Measurements from ENCODE around the gene CAT.

CAT gene

DNA sequence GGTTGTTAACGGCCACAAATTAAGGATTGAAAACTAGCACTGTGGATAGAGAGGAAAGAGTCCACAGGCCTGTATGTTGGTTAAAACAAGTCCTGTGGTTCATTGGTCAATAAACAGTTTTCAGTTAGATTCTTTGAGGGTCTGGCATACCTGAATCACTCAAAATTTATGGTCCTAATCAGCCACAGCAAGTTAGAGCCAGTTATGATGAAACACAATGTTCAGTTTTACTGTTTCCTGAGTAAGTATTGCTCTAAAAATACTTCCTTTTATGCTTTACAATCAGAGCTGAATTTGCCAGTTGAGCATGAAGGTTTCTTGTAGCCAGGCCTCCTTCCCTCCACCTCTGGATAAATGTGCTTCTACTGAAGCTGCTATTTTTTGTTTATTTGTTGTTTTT, 12.9 kb upstream of the CAT start:
- DNase-seq, result no peak

DNA sequence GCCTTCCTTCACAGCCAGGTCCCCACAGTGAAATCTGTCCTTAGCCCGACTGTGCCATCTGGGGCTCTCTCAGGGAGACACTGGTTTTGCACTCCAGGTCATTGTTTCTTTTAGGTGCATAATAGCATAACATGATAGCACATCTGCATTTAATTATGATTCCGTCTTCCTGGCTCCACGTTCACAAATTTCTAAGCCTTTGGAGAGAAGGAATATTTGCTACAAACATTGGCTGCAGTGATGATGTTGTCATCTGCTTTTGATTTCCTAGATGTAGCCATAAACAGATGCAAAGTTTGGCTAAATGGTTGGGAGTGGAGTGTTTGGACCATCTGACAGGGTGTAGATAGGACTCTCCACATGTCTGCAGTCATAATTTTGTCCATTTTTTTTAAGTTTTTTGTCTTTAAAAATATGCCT, 12.0 kb upstream of the CAT start:
- DNase-seq, result no peak

DNA sequence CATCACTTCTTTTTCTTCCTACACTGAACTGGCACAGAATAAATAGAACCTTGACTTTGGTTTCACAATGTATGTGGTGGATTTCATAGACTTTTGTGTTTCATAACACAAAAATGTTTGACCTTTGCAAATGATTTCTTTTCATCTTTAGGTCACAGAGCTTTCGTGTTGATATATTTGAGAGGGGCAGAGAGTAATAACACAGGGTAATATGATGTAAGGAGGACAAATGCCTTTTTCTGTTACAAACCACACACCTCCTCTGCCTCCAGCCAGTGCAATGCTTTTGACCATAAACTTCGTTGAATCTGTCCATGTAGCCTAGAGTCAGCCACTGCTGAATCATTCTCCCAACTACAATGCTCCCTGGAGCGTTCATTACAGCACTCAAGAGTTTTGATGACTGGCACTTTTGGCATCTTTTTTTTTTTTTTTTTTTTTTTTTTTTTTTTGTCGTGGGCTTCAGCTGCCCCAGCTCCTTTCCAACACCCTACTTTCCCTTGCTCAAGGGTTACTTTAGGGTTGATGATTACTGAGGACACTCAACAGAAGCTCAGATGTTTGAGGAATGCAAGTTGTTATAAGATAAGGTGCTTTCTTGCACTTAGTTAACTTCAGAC, 11.4 kb upstream of the CAT start:
- DNase-seq, result no peak

DNA sequence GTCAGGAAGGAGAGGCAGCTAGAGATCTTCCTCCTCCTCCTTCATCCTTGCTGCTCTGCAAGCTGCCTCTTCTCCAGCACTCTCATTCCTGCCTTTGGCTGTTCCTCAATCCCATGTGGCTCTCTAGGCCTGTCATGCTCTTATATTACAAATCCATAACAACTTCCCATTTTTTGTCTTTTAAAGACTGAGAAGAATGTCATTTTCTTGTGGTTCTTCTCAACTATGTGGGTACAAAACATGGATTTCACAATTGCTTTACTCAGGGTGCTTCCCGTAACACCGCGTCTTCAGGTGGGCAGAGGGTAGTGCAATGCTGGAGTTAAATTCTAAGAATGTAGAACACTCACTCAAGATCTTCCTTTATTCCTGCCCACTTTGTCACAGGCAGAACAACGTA, 6.8 kb upstream of the CAT start:
- no peak for DNase-seq

DNA sequence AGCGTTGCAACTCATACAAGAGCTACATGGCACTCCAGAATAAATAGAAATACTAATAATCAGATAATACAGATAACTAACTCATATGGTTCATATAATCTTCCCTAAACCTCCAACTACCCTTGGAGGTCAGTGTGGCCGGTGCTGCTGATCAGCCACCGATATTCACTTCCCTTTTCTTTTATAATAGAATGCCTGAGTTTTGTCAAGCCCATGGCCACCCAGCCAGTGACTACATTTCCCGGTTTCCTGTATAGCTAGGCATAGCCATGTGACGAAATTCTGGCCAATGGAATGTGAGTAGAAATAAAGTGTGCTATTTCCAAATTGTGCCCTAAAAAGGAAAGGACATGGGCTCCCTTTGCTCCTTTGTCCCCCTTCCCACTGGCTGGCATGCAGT, 5.9 kb upstream of the CAT start:
- DNase-seq, result no peak

DNA sequence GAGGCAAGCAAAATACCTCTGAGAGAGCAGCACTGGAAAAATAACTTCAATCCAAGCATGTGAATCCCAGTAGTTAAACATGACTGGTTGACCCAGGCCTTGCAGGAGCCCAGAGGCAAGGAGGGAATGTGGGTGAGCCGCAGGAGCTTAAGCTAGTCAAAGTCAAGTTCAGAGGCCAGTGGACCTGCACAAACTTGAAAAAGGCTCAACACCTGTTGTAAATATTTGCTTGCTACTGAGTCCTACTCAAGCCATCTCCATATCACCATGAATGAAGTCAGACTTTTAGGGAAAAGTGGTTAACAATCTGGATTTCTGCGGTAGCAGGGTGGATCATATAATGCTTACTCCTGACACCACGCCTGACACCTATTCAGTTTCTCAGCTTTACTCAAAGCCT, 4.8 kb upstream of the CAT start:
- DNase-seq, result no peak

DNA sequence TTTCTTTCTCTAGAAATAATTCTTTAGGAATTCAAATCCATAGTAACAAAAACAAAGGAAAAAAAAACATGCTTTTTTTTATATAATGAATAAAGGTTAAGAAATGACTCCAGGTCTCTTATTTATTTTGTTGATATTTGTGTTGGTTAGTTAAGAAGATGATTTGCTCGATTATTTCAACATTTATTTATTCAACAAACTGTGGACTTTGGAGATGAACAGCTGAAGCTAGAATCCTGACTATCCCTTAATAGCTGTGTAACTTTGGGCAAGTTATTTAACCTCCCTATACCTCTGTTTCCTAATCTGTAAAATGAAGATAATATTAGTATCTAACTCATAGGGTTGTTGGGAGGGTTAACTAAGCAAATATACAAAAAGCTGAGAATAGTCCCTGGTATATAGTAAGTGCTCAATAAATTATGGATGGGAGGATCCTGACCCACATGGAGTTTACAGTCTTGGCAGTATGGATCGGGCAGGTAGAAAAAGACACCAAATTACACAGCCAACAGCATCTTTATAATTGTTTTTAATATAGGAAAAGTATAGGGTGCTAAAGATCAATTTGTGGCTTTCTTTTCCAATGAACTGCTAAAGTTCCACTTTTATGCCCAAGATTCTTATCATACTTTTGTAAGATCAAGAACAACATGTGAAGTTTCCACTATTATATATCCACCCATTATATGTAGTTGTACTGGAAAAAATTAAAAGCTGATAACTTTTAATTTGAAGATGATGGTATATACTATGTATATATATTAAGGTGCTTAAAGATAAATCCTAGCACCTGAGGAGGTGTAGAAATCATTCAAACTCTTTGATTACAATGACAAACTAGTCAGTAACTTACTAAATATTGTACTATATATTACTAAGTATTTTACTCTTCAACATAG, 1.3 kb upstream of the CAT start:
- no peak for DNase-seq

DNA sequence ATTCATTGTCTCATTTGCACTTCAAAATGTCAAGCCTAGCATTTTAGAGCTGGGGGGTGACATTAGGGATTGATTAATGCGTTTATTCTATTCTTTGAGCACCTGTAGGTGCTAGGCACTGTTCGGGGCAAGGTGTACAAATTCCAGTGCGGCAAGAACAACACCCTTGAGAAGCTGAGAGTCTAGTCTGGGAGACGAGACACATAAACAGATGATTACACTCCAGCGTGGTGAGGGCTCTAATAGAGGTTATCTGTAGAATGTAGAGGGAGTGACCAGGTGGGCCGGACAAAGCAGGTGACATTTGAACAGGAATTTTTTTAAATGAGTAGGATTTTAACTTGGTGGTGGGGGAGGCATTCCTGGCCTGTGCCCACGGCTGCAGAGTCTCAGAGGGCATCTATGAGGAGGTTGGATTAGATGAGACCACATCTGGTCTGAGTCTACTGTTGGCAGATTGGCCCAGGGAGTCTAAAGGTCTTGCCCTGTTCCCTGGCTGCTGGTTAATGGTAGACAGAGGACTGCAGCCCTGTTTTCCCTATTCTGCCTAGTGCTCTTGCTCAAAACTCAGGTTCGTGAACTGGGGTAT, 970 bp downstream of the CAT start:
- DNase-seq, result no peak

DNA sequence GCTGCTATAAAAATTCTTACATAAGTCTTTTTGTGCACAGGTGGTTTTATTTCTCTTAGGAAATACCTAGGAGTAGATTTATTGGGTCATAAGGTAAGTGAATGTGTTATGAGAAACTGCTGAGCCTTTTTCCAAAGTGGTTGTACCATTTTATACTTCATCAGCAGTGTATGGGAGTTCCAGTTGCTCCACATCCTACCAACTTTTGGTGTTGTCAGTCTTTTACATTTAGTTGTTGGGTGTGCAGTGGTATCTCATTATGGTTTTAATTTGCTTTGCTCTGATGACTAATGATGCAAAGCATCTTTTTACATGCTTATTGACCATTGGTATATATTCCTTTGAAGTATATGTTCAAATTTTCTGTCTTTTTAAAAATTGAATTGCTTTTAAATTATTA, 3.1 kb downstream of the CAT start:
- DNase-seq, result no peak

DNA sequence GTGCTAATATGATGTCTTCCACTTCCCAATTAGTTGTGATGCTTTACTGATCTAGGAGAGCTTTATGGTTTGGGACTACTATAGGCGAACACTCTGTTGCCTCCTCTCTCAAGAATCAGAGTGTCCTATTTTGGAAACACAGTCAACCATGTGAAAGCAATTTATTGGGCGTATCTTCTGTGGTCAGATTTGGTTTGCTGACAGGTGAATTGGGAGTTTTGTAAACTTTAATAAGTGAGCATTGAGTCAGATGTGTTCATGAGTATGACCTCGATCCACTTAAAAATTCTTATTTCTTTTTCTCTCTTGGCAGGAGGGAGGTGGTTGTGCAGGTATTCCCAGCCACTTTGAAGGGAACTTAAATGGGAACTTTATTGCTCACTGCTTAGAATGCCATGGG, 4.4 kb downstream of the CAT start:
- no peak for DNase-seq

DNA sequence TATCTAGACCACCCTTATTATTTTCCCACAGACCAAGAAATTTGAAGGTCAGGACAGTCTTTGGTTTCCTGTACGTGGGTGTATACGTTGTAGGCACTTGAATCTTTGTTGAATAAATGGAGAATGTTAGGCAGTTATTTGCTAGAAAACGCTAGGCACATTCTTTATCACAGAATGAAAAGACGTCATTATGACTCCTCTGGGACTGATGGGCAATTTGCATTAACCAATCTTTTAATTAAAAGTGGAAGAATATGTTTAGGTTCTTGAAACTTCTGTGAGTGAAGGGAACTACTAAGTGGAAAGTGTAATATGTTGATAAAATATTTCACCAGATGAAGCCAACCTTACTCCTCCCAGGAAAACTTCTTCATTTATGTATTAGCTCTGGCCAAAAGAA, 5.7 kb downstream of the CAT start:
- no peak for DNase-seq

DNA sequence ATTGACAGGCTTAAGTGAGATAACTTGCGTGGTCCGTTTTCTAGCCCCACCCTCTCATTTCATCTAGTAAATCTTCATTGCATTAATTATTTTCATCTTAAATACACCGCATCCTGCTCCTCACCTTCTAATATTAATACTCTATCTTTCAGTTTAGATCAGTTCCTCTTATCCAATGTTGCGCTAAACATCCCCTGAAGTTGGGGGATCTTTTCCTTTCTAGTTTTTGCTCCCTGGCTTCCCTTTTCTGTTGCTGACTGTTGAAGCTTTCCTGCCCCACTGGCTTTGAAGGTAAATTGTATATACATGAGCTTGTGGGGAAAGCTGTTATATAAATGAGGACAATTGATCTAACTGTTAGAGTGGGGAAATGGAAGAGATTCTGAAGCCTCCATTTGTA, 7.2 kb downstream of the CAT start:
- no peak for DNase-seq

DNA sequence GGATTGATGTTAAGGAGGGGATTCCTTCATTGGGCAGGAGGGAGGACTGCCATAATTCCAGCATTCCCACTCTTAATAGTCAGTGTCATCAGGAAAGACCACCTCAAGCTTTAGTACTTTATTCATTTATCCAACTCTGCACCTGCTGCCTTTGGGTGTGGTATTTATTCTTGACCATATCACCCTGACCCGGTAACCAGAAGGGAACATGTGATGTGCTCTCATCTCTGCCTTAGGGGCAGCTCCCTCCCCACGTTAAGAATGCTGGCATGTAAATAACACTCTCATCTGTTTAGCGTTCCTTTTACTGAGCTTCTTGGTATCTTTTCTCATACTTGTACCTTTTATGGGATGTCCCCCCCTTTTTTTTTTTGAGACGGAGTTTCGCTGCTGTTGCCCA, 7.7 kb downstream of the CAT start:
- DNase-seq, result no peak

DNA sequence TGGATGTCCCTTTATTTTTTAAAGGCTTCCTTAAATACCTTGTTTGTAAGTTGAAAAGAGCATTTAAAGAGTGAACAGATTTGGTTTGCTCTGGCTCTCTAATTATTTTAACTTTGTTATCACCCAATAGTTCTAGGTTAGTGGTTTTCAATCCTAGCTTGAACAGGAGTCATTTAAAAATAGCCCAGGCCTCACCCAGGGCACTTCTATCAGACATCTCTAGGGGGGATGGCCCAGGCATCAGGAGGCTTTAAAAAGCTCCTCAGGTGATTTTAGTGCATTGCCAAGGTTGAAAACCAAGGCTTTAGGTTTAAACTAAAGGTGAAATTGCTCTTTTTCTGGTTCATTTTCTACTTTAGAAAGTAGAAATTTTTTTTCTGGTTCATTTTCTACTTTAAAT, 8.3 kb downstream of the CAT start:
- DNase-seq, result no peak

DNA sequence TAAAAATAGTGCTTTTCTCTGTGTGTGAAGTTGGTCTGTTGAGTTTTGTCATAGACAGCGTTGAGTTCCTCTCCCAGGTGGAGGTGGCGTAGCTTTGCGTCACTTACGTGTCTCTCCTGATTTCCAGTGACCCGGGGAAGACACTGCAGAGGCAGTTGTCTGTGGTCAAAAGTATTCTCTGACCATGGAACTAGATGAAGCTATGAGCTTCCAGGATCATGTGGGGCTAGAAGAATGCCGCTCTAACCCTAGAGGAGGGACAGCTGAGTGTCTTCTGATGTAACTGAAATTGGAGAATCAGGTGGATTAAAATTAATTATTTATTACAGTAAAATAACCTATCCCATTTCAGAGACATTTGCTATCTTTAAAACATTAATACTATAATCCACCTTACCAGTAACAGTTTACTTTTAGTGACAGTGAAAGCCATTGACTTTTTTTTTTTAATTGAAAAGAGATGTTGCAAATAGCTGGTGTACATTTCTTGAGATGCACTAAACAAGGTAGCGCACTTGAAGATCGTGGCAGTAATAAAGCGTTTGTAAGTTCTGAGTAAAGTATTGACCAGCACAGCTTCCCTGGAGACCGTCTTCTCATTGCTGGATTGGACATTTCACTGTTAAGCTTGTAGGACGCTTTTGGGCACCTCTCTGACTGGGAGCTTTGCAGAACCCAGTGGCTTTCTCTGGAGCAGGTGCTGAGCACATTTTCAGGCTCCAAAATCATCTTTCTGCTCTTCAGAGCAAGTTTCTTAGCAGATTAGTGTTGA, 9.7 kb downstream of the CAT start:
- DNase-seq, result no peak

DNA sequence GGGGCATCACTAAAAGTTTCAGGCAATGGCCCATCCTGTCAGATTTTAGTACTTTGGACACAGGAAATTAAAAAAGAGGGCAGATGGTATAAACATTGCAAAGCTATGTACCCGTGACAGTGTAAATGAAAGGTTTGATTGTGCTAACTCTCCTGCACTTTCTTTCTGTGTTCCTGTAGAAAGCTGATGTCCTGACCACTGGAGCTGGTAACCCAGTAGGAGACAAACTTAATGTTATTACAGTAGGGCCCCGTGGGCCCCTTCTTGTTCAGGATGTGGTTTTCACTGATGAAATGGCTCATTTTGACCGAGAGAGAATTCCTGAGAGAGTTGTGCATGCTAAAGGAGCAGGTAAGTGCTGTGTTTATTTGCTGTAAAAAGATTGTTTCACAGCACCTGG, 10.3 kb downstream of the CAT start:
- DNase-seq, result no peak

DNA sequence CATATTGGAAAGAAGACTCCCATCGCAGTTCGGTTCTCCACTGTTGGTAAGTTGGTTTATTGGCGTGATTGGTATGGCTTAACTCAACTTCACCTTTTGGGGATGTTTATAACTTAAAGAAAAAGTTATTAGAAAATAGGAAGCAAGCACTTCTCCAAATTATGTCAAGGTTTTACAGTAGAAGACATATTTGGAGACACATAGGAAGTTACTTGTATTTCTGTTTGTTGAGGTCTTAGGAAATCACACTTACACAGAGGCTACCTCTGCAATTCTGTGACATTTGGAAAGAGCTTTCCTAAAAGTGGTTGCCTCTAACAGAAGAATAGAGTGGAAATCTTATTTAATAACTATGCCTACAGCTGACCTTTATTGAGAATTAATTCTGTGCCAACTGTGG, 12.3 kb downstream of the CAT start:
- no peak for DNase-seq

DNA sequence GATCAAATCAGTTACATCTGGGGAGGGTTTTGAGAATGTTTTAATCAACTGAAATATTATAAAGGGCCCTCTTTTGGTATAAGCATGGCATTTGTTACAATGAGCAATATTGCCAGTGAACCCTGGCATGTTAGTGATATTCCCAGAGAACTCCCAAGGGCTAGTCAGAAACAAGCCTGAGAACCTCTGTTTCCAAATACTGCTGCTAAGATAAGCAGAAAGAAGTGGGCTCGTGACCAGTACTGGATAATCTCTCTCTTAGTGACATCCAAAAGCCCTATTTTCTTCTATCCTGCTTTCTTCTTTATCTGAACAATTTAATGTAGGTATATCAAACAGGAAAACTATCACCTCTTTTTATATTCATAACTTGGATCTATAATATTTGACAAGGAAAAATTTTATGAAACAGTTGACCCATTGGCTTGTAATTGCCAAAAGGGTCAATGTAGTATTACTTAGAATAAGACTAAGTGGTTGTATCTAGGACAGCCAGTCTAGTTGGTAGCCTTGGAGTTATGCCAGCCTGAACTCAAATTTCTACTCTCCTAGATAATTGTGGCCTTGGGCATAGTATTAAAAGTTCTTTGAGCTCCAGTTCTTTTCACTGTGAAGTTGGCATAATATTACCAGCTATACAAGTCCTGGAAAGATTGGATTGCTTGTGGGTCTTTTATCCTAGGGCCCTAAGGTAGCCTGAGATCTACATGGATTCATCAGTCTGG, 15.7 kb downstream of the CAT start:
- no peak for DNase-seq

DNA sequence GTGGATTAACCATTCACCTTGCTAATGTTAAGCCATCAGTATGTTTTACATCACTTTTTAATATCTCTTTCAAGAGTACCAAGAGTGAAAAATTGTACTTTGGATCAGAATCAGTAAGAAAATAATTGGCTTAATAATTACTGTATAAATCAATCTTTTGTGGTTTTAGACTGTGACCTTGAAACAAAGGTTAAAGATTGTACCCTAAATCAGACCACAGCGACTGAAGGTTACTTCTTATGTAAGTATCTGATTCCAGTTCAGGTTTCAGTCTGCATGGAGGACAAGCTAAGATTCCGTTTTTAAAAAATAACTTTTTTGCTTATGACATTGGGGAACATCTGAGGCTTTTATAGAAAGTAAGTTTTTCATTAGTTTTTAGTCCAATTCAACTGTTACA, 18.9 kb downstream of the CAT start:
- no peak for DNase-seq

DNA sequence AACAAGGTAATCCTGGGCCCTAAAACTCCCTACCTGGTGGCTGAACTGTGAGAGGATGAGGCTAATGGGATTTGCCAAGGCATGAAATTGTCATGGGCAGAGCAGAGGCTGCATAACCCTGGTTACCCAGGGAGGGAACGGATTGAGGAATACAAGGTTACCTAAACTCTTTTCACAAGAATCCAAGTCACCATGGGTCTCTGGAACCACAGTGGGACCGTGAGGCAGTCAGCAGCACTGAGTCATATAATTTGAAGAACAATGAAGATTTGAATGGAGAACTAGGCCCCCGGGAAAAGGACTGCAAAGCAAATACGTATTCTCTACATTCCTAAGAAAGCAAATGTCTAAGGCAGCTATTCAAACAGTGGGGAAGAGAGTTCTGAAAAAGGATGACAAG, 19.8 kb downstream of the CAT start:
- no peak for DNase-seq

DNA sequence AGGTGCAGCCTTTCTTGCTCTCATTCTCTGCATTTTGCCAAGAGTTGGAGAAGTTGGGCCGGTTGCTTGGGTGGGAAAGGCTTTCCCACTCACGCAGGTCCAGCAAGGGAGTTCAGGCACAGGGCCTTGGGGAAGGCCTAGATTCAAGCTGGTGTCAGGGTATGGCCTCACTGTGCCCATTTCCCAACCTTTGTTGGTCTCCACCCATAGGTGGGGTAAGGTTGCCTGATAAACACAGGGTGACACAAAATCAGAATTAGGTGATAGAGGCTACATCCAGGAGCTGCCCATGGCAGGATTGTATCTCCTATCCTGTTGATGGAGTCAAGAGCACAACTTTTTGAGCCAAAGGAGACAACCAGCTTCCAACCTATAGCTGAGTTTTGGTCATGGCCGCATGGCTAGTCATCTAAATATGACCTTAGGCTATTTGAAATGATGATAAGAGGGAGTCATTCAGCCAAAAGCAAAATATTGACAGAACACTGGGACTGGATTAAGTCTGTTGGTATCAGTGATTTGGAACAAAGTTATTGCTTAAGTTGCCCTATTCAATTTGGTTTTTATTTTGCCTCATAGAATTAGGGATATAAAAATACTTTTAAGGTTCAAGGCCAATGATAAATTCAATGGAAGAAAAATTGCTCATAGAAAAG, 20.9 kb downstream of the CAT start:
- DNase-seq, result no peak

DNA sequence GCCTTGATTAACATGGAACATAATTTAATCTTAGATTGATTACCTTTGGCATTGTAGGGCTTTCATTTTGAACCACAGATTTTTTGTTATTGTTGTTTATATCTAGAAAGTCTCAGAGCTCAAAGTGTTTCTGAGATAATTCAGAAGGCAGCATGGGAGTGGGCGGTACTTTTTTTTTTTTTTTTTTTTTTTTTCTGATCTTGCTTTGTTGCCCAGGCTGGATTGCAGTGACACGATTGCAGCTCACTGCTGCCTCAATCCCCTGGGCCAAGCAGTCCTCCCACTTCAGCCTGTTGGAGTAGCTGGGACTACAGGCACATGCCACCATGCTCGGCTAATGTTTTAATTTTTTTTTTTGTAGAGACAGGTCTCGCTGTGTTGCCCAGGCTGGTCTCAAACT, 21.5 kb downstream of the CAT start:
- no peak for DNase-seq

Measured in SHP77 treated with DMSO at 0.1 percent for 48 hours (cell line).